Mesodermal cell (in vitro differentiated cells): ENCODE results near the gene ABHD16B.
A peak's percentile ranks its signal among the peaks of the same experiment; 100 is the strongest.

Experiments
- H3K27ac ChIP-seq: 2 replicates; pipeline ENCODE4 v1.7.0; 2013; ENCODE audit warnings: mild to moderate bottlenecking, low read depth, low read length, moderate library complexity; ENCODE audit not compliant: severe bottlenecking
- H3K36me3 ChIP-seq: 2 replicates; pipeline ENCODE4 v1.7.1; 2013; ENCODE audit warnings: mild to moderate bottlenecking, low read length, moderate library complexity; ENCODE audit not compliant: control insufficient read depth, insufficient read depth
- H3K4me1 ChIP-seq: one replicate; pipeline ENCODE4 v1.7.1; 2013; ENCODE audit warnings: mild to moderate bottlenecking, low read length; ENCODE audit not compliant: insufficient read depth, control insufficient read depth, poor library complexity, severe bottlenecking
- H3K4me3 ChIP-seq: 2 replicates; pipeline ENCODE4 v1.7.0; 2013; ENCODE audit warnings: low read length, control low read depth, mild to moderate bottlenecking; ENCODE audit not compliant: insufficient read depth, poor library complexity, severe bottlenecking; ENCODE audit errors: extremely low read depth
- H3K9me3 ChIP-seq: 2 replicates; pipeline ENCODE4 v1.7.1; 2013; ENCODE audit warnings: mild to moderate bottlenecking, low read length, moderate library complexity; ENCODE audit not compliant: control insufficient read depth
- WGBS, 2 experiments: methylation state at CpG; one replicate each; pipeline ENCODE4 v1.1.5; 2013; ENCODE audit warnings: missing lambda C conversion rate in 2 of 2; ENCODE audit not compliant: insufficient coverage in 2 of 2; 5-methylcytosine and 5-hydroxymethylcytosine counted together

Gene ABHD16B

DNA sequence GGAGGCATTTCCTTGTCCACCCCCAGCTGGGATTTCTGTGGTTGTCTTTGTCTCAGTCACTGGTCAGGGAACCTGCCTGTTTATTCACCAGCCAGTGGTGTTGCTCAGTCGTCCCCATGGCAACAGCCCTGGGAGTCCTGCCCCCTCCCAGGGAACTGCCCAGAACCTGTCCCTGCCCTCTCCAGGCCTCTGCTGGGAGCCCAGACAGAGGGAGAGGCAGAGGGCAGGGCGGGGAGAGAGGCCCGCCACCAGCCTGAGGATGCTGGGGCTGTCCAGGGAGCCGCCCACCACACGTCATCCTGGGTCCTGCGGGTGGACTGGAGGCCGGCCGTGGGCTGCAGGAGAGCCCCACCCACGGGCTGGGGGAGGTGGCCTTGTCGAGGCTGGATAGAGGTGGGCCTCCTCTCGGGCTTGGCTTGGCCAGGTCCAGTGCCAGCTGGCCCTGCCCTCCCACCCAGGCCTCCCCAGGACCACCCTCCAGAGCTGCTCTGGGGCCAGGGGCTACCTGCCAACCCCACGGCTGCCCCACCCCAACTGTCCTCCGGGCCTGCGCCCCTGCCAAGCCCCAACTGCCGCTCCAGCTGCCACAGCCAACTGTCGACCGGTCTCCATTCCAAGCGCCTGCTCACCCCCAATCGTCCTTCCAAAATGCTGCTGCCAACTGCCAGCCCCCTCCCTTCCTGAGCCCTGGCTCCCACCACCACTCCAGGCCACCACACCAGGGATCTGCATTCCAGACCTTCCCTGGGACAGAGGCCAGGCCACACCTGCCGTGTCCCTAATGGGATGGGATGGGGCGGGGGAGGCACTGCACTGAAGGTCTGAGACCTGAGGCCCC, 26.1 kb upstream of the ABHD16B start:
- Histone ChIP-seq H3K4me1 (peaks cover 32% of the 10 kb centered on the region), H3K9me3 (no peaks in the 10 kb centered on the region), H3K36me3 (no peaks in the 10 kb centered on the region), H3K4me3 (no peak overlapping the region), H3K27ac (peak overlapping the region; percentile 80)
- WGBS, 2 experiments: 50 to 54% methylated on average over 15 of the region's 21 CpGs

DNA sequence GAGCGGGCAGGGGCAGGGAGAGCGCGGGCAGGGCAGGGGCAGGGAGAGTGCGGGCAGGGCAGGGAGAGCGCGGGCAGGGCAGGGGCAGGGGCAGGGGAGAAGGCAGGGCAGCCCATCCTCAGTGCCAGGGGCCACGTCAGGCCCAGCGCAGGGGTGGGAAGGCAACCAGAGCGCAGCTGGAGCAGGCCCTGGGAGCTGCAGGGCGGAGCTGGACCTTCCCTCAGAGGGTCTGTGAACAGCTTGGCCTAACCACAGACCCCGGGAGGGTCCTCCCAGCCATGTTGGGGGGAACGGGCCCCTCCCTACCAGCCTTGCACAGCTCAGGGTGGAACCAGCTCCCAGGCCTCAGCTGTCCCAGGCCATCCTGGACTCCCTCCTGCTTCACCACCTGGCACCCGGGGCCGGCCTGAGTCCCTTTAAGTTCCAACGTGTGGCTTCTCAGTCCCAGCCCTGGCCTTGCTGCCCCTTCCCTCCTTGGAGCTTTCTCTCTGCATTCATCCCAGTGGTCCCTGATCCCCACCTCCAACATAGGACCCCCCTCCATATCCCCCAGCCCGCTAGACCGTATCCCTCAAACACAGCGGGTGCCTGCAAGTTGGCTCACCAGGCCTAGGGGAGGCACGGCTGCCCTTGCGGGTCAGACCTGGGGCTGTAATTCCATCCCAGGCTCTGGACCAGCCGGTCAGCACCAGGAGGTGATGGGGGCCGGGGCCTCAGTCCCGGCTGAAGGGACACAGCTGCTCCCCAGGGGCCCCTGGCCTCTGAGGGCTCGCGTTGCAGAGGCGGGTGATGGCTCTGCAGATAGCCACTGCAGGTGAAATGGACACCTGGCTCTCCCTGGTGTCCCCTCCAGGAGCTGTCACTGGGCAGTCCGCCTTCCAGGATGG, 24.6 kb upstream of the ABHD16B start:
- 90% methylated on average over 18 to 24 of the region's 27 CpGs for WGBS, 2 experiments
- H3K36me3 ChIP-seq: no peaks in the 10 kb centered on the region
- H3K9me3 ChIP-seq: no peaks in the 10 kb centered on the region
- H3K4me3 ChIP-seq: no peak overlapping the region
- H3K4me1 ChIP-seq: peaks cover 32% of the 10 kb centered on the region
- H3K27ac ChIP-seq: no peak overlapping the region

DNA sequence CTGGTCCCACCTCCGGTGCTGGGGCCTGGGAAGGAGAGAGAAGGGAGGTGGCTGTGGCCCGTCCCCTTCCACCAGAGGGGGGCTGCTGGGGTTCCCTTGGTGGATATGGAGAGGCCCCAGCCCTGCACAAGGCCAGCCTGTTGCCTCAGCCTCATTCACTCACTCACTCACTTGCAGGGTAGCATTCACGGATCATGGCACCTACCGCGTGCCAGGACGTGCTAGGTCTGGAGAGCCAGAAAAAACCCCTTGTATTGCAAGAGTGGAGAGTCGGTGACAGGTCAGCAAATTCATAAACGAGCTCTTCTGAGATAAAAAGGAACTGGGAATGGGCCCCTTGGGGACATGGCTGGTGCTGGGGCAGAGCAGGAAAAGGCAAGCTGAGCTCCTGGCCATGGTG, 23.8 kb upstream of the ABHD16B start:
- Histone ChIP-seq H3K4me1 (peaks cover 30% of the 10 kb centered on the region), H3K9me3 (no peaks in the 10 kb centered on the region), H3K27ac (no peak overlapping the region), H3K36me3 (no peaks in the 10 kb centered on the region), H3K4me3 (no peak overlapping the region)
- 84 to 90% methylated on average over 3 to 7 of the region's 8 CpGs for WGBS, 2 experiments

DNA sequence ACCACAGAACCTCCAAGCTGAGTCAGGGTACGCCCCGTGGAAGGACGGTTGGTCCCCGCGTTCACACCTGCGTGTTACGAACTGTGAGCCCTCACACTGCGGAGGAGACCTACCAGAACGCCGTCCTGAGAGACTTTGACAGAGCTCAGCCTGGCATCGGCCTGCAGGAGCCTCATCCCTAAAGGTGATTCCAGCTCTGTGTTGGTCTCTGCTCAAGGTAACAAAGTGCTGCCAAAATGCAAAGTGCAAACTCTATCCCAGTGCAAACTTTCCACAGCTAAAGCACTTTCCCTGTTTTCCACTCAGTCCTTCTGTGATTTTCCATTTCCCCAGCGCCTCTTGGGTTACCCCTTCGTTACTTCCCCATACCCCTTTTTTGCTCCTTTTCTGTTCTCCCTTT, 21.7 kb upstream of the ABHD16B start:
- 89 to 90% methylated on average over 13 of the region's 13 CpGs for WGBS, 2 experiments
- no peak overlapping the region for H3K27ac ChIP-seq
- H3K4me3 ChIP-seq: no peak overlapping the region
- no peaks in the 10 kb centered on the region for H3K36me3 ChIP-seq
- no peaks in the 10 kb centered on the region for H3K9me3 ChIP-seq
- H3K4me1 ChIP-seq: peaks cover 11% of the 10 kb centered on the region

DNA sequence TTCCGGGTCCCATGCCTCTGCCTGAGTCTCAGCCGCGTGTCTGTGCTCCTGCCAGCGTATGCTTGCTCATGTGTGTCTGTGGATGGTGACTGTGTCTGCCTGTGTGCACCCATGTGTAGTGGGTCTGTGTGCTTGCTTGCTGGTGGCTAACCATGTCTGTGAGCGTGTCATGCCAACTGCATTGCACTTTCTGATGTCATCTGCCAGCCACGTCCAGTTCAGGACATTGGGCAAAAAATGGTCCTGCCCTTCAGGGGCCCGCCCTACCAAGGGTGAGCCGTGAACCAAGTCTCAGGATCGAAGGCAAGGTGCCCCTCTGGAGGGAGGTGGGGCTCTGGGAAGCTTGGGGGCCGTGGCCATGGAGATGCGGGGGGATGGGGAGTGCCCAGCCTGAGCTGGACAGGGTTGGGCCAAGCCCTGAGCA, 20.9 kb upstream of the ABHD16B start:
- H3K4me1 ChIP-seq: peaks cover 3% of the 10 kb centered on the region
- H3K27ac ChIP-seq: no peak overlapping the region
- WGBS, 2 experiments: 90 to 95% methylated on average over 11 of the region's 11 CpGs
- no peak overlapping the region for H3K4me3 ChIP-seq
- no peaks in the 10 kb centered on the region for H3K36me3 ChIP-seq
- H3K9me3 ChIP-seq: no peaks in the 10 kb centered on the region

DNA sequence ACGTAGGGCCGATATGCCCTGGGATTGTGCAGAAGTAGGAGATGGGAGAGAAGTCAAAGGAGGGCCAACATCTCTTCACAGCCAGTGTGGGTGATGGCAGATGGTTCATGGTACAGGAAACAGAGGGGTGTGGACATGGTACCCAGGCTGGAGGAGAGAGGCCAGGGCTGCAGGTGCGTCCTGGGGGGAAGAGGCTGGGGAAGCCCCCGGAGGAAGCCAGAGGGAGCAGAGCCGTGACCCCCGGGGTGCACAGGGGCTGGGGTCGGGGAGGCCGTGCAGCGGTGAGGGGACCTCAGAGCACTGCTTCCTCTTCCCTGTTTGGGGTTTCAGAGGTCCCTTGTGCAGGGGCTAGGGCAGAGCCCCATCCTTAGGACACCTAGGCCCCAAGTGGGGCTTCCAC, 19.0 kb upstream of the ABHD16B start:
- Histone ChIP-seq H3K4me3 (no peak overlapping the region), H3K9me3 (no peaks in the 10 kb centered on the region), H3K36me3 (no peaks in the 10 kb centered on the region), H3K27ac (no peak overlapping the region), H3K4me1 (peaks cover 10% of the 10 kb centered on the region)
- WGBS, 2 experiments: 90 to 94% methylated on average over 7 to 8 of the region's 9 CpGs

DNA sequence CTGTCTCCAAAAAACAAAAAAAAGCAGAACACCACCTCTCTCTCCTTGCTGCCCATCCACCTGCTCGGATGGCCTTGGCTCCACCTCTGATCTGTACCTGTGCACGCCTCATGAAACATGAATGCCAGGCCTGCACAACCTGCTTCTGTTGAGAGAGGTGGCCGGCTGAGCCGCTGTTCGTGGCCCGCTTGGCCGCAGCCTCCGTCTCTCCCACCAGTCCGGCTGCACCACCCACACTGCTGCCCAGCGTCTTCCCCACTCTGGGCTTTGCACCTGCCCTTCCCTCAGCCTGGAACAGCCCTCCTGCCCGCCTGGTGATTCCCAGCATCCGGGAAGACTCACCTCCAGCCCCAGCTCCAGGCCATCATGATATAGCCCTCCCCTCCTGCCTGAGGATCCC, 18.1 kb upstream of the ABHD16B start:
- peaks cover 20% of the 10 kb centered on the region for H3K4me1 ChIP-seq
- 89 to 93% methylated on average over 10 to 12 of the region's 12 CpGs for WGBS, 2 experiments
- no peak overlapping the region for H3K4me3 ChIP-seq
- H3K36me3 ChIP-seq: no peaks in the 10 kb centered on the region
- no peak overlapping the region for H3K27ac ChIP-seq
- H3K9me3 ChIP-seq: no peaks in the 10 kb centered on the region

DNA sequence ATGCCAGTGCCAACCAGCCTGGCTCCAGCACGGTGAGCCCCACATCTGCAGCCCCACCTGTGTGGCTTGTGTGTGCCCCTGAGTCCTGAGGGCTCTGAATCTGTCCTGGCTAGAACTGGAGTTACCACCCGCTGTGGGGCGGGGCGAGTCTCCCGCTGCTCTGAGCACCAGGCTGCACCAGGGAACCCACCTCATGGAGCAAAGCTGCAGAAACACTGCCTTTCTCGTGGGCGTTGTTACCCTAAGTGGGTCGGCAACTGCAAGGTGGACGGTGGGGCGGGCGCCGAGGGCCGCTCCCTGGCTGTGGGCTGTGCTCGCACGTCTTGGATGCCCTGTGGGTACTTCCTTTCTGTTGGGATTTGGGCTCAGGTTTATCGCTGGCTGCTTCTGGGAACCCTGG, 17.5 kb upstream of the ABHD16B start:
- no peak overlapping the region for H3K4me3 ChIP-seq
- H3K9me3 ChIP-seq: no peaks in the 10 kb centered on the region
- no peaks in the 10 kb centered on the region for H3K36me3 ChIP-seq
- peaks cover 21% of the 10 kb centered on the region for H3K4me1 ChIP-seq
- H3K27ac ChIP-seq: no peak overlapping the region
- 82 to 90% methylated on average over 15 of the region's 16 CpGs for WGBS, 2 experiments

DNA sequence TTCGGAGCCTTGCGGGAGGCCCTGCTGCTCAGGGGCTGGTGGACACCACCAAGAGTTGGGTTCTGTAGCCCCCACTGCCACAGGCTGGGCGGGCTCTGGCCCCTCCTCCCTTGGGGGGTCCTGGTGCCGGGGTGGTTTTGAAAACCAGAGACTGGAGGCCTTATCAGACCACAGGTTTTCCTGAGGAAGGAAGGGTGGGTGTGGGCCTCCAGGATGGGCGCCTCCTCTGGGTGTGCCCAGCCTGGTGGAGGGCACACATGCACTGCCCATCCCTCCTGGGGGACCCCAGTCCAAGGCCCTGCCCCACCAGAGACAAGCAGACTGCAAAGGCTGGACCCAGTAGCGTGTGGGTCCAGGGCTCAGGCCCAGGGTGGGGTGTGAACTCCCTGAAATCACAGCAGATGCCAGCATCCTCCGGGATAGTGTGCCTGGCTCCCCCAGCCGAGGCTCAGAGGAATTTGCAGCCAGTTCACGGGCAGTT, 16.7 kb upstream of the ABHD16B start:
- Histone ChIP-seq H3K36me3 (no peaks in the 10 kb centered on the region), H3K4me3 (no peak overlapping the region), H3K4me1 (peaks cover 21% of the 10 kb centered on the region), H3K9me3 (no peaks in the 10 kb centered on the region), H3K27ac (no peak overlapping the region)
- 97 to 100% methylated on average over 6 to 7 of the region's 9 CpGs for WGBS, 2 experiments

DNA sequence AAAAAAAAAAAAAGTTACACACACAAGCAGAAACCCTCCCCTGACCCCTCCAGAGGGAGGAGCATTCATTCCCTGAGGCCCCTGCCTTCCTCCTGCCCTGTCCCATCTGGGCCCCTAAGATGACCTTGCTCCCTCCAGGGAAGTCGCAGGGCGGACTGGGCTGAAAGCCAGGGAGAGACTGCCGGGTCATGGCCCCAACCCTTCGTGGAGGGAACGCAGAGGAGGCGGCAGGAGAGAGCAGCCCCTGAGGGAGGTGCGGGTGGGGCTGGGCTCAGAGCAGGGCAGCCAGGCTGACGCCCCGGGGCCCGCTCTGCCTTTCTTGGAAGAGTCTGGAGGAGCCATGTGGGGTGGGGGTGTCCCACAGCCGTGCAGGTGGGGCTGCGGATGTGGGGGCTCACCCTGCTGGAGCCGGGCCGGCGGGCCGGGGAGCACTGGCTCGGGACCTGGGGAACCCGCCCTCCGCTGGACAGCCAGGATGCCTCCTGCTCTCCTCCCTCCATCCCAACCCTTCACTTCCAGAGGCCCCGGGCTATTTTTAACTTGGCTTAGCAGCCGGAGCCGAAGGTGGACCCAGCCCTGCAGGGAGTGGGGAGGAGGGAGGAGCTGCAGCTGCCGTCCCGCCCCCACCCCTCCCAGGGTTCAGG, 15.0 kb upstream of the ABHD16B start:
- WGBS, 2 experiments: 3 to 5% methylated on average over 8 to 15 of the region's 24 CpGs
- H3K4me3 ChIP-seq: peak overlapping the region; percentile 34
- no peaks in the 10 kb centered on the region for H3K9me3 ChIP-seq
- peak overlapping the region; percentile 71 for H3K27ac ChIP-seq
- H3K4me1 ChIP-seq: peaks cover 21% of the 10 kb centered on the region
- no peaks in the 10 kb centered on the region for H3K36me3 ChIP-seq
